ENCODE measurements around the gene CNTN1.
"Not testable (repeated sequence)": the region's sequence is repeated elsewhere in the genome, so short reads cannot be mapped to it uniquely, and the experiment has no call there.

CNTN1 gene

DNA sequence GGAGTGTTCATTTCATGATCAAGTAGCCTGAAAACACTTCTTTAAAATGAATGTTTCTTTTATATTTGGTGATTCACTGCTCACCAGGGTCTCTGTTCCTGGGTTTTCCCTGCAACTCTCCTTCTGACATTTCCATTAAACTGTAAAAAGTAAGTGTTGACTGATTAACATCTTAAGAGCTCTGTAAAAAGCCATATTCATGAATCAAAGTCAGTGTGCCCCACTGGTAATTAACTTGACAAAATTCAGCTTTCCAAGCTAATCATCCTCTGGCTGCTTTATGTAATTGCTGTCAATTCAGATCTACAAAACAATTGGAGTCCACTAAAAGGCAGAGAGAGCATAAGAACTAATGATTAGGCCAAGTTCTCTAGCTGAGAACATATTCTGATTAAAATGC is 41.6 kb downstream of the CNTN1 start:
- Histone ChIP-seq H3K27ac (ENCODE audit: low read length, poor library complexity, severe bottlenecking) (no peak overlapping the region), H2BK120ac (ENCODE audit: low read depth, low read length) (no peak overlapping the region), H3K23ac (ENCODE audit: low read length in 2 of 2) (no peak overlapping the region), H3K18ac (ENCODE audit: low read depth in 1 of 2, low read length in 2 of 2) (no peak overlapping the region), H3K14ac (ENCODE audit: low read length in 2 of 2) (no peak overlapping the region), H2BK12ac (ENCODE audit: low read length in 2 of 2) (no peak overlapping the region), H2AK5ac (ENCODE audit: low read length, severe bottlenecking) (no peak overlapping the region), H3K4me3 (ENCODE audit: insufficient read depth in 1 of 2, low read depth in 1 of 2, low read length in 2 of 2) (no peak overlapping the region), H3K36me3 (ENCODE audit: control insufficient read depth in 1 of 2, insufficient read depth in 2 of 2, low read depth in 1 of 2, low read length in 2 of 2) (no peaks in the 10 kb centered on the region), H3K79me1 (replicated peaks; ENCODE audit: low read length, poor library complexity, severe bottlenecking) (no peaks in the 10 kb centered on the region), H2BK15ac (ENCODE audit: low read depth, poor library complexity, severe bottlenecking) (no peak overlapping the region), H3K4ac (ENCODE audit: low read depth in 1 of 2, low read length in 2 of 2) (no peak overlapping the region), H4K8ac (ENCODE audit: low read length) (no peak overlapping the region), H2AFZ (ENCODE audit: low read depth, low read length) (no peak overlapping the region), H4K91ac (ENCODE audit: low read length) (no peak overlapping the region), H3K27me3 (ENCODE audit: control insufficient read depth in 1 of 2, insufficient read depth in 1 of 2, low read length in 2 of 2) (no peaks in the 10 kb centered on the region), H3K4me1 (ENCODE audit: control insufficient read depth, insufficient read depth, low read depth, low read length) (no peaks in the 10 kb centered on the region), H2BK5ac (ENCODE audit: low read depth, low read length, poor library complexity, severe bottlenecking) (no peak overlapping the region), H3K9ac (ENCODE audit: low read length) (no peak overlapping the region), H3K4me2 (ENCODE audit: low read length, poor library complexity, severe bottlenecking) (no peak overlapping the region), H3K9me3 (ENCODE audit: control insufficient read depth, low read length) (no peaks in the 10 kb centered on the region)
- DNase-seq, result no peak

DNA sequence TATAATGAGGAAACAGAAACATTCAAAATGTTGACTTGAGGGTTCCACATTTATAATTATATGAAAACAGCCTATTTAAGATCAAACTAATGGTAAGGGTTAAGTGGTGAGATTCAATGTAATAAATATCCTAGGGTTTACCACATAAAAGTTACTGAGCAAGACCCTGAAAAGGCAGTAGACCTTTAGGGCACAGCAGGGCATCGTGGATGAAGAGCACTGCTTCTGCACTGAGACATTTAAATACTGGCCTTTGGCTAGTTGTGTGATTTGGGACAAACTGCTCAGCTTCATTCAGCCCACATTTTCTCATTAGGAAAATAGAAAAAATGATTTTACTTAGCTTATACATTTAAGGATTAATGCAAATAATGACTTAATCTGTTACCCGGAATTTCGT is 42.0 kb downstream of the CNTN1 start:
- no peak overlapping the region for H3K4me2 ChIP-seq (ENCODE audit: low read length, poor library complexity, severe bottlenecking)
- H2BK15ac ChIP-seq (ENCODE audit: low read depth, poor library complexity, severe bottlenecking), result no peak overlapping the region
- 42% methylated on average over 1 of the region's 3 CpGs for WGBS
- H3K4me1 ChIP-seq (ENCODE audit: control insufficient read depth, insufficient read depth, low read depth, low read length), result no peaks in the 10 kb centered on the region
- H3K27me3 ChIP-seq (ENCODE audit: control insufficient read depth in 1 of 2, insufficient read depth in 1 of 2, low read length in 2 of 2), result no peaks in the 10 kb centered on the region
- no peak overlapping the region for H3K4me3 ChIP-seq (ENCODE audit: insufficient read depth in 1 of 2, low read depth in 1 of 2, low read length in 2 of 2)
- H2AFZ ChIP-seq (ENCODE audit: low read depth, low read length), result no peak overlapping the region
- no peak overlapping the region for H2BK5ac ChIP-seq (ENCODE audit: low read depth, low read length, poor library complexity, severe bottlenecking)
- H2BK120ac ChIP-seq (ENCODE audit: low read depth, low read length), result no peak overlapping the region
- H2BK12ac ChIP-seq (ENCODE audit: low read length in 2 of 2), result no peak overlapping the region
- no peak overlapping the region for H3K27ac ChIP-seq (ENCODE audit: low read length, poor library complexity, severe bottlenecking)
- no peaks in the 10 kb centered on the region for H3K36me3 ChIP-seq (ENCODE audit: control insufficient read depth in 1 of 2, insufficient read depth in 2 of 2, low read depth in 1 of 2, low read length in 2 of 2)
- H3K18ac ChIP-seq (ENCODE audit: low read depth in 1 of 2, low read length in 2 of 2), result no peak overlapping the region
- no peak overlapping the region for H4K91ac ChIP-seq (ENCODE audit: low read length)
- DNase-seq, result no peak
- no peak overlapping the region for H3K23ac ChIP-seq (ENCODE audit: low read length in 2 of 2)
- H3K4ac ChIP-seq (ENCODE audit: low read depth in 1 of 2, low read length in 2 of 2), result no peak overlapping the region
- no peak overlapping the region for H3K14ac ChIP-seq (ENCODE audit: low read length in 2 of 2)
- H3K9me3 ChIP-seq (ENCODE audit: control insufficient read depth, low read length), result no peaks in the 10 kb centered on the region
- no peaks in the 10 kb centered on the region for H3K79me1 ChIP-seq (replicated peaks; ENCODE audit: low read length, poor library complexity, severe bottlenecking)
- H3K9ac ChIP-seq (ENCODE audit: low read length), result no peak overlapping the region
- H4K8ac ChIP-seq (ENCODE audit: low read length), result no peak overlapping the region
- no peak overlapping the region for H2AK5ac ChIP-seq (ENCODE audit: low read length, severe bottlenecking)

DNA sequence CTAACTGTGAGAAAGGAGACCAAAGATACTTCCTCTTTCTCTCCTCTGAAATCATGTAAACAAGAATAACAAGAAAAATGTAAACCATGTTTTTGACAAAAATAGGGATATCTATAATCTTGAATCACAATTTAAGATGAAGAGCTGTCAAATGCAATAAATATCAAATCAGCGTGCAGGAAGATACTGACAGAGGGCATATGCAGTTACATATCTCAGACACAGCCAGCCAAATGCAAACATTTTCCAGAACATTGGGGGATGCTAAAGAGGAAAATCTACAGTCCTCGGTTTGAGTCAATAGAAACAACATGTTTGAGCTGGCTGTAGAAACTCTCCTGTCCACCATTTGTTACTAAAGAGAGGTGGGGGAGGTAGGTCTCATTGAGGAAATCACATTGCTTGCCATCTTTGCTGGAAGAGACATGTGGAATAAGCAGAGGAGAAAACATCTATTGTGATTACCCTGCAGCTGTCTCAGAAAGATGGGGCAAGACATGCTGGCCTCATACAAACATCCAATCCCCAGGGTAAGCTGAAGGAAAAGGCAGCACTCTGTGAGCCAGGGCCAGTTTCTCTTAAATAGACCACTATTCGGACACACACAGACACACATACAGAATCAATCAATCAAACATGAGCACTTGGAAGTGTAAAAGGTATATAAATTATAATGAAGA is 43.5 kb downstream of the CNTN1 start:
- H3K18ac ChIP-seq (ENCODE audit: low read depth in 1 of 2, low read length in 2 of 2), result no peak overlapping the region
- H4K91ac ChIP-seq (ENCODE audit: low read length), result no peak overlapping the region
- no peak overlapping the region for H2AFZ ChIP-seq (ENCODE audit: low read depth, low read length)
- no peak overlapping the region for H3K4me3 ChIP-seq (ENCODE audit: insufficient read depth in 1 of 2, low read depth in 1 of 2, low read length in 2 of 2)
- no peak overlapping the region for H2BK5ac ChIP-seq (ENCODE audit: low read depth, low read length, poor library complexity, severe bottlenecking)
- H3K4ac ChIP-seq (ENCODE audit: low read depth in 1 of 2, low read length in 2 of 2), result no peak overlapping the region
- H3K4me2 ChIP-seq (ENCODE audit: low read length, poor library complexity, severe bottlenecking), result no peak overlapping the region
- H3K36me3 ChIP-seq (ENCODE audit: control insufficient read depth in 1 of 2, insufficient read depth in 2 of 2, low read depth in 1 of 2, low read length in 2 of 2), result no peaks in the 10 kb centered on the region
- no peak overlapping the region for H2BK120ac ChIP-seq (ENCODE audit: low read depth, low read length)
- no peak overlapping the region for H2BK15ac ChIP-seq (ENCODE audit: low read depth, poor library complexity, severe bottlenecking)
- H4K8ac ChIP-seq (ENCODE audit: low read length), result no peak overlapping the region
- H3K23ac ChIP-seq (ENCODE audit: low read length in 2 of 2), result no peak overlapping the region
- no peak overlapping the region for H3K9ac ChIP-seq (ENCODE audit: low read length)
- no peaks in the 10 kb centered on the region for H3K4me1 ChIP-seq (ENCODE audit: control insufficient read depth, insufficient read depth, low read depth, low read length)
- H2BK12ac ChIP-seq (ENCODE audit: low read length in 2 of 2), result no peak overlapping the region
- H3K14ac ChIP-seq (ENCODE audit: low read length in 2 of 2), result no peak overlapping the region
- 50% methylated on average over 1 of the region's 3 CpGs for WGBS
- H3K27ac ChIP-seq (ENCODE audit: low read length, poor library complexity, severe bottlenecking), result no peak overlapping the region
- no peak for DNase-seq
- H3K79me1 ChIP-seq (replicated peaks; ENCODE audit: low read length, poor library complexity, severe bottlenecking), result no peaks in the 10 kb centered on the region
- H3K27me3 ChIP-seq (ENCODE audit: control insufficient read depth in 1 of 2, insufficient read depth in 1 of 2, low read length in 2 of 2), result no peaks in the 10 kb centered on the region
- no peak overlapping the region for H2AK5ac ChIP-seq (ENCODE audit: low read length, severe bottlenecking)
- no peaks in the 10 kb centered on the region for H3K9me3 ChIP-seq (ENCODE audit: control insufficient read depth, low read length)

DNA sequence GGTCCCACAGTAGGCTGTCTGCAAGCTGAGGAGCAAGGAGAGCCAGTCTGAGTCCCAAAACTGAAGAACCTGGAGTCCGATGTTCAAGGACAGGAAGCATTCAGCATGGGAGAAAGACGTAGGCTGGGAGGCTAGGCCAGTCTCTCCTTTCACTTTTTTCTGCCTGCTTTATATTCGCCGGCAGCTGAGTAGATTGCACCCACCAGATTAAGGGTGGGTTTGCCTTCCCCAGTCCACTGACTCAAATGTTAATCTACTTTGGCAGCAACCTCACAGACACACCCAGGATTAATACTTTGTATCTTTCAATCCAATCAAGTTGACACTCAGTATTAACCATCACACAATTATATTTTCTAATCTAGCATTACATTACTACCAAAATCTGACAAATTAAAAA is 45.2 kb downstream of the CNTN1 start:
- not testable (repeated sequence) for H2AFZ ChIP-seq (ENCODE audit: low read depth, low read length); H4K8ac ChIP-seq (ENCODE audit: low read length); H2BK120ac ChIP-seq (ENCODE audit: low read depth, low read length); H2BK15ac ChIP-seq (ENCODE audit: low read depth, poor library complexity, severe bottlenecking); H2AK5ac ChIP-seq (ENCODE audit: low read length, severe bottlenecking); H2BK5ac ChIP-seq (ENCODE audit: low read depth, low read length, poor library complexity, severe bottlenecking); H2BK12ac ChIP-seq (ENCODE audit: low read length in 2 of 2); H3K23ac ChIP-seq (ENCODE audit: low read length in 2 of 2); H3K9me3 ChIP-seq (ENCODE audit: control insufficient read depth, low read length); H3K9ac ChIP-seq (ENCODE audit: low read length); H3K4me3 ChIP-seq (ENCODE audit: insufficient read depth in 1 of 2, low read depth in 1 of 2, low read length in 2 of 2); H4K91ac ChIP-seq (ENCODE audit: low read length); H3K27ac ChIP-seq (ENCODE audit: low read length, poor library complexity, severe bottlenecking); H3K27me3 ChIP-seq (ENCODE audit: control insufficient read depth in 1 of 2, insufficient read depth in 1 of 2, low read length in 2 of 2); H3K18ac ChIP-seq (ENCODE audit: low read depth in 1 of 2, low read length in 2 of 2); H3K4me2 ChIP-seq (ENCODE audit: low read length, poor library complexity, severe bottlenecking); H3K4me1 ChIP-seq (ENCODE audit: control insufficient read depth, insufficient read depth, low read depth, low read length); H3K36me3 ChIP-seq (ENCODE audit: control insufficient read depth in 1 of 2, insufficient read depth in 2 of 2, low read depth in 1 of 2, low read length in 2 of 2); H3K14ac ChIP-seq (ENCODE audit: low read length in 2 of 2); H3K4ac ChIP-seq (ENCODE audit: low read depth in 1 of 2, low read length in 2 of 2); DNase-seq; H3K79me1 ChIP-seq (replicated peaks; ENCODE audit: low read length, poor library complexity, severe bottlenecking)
- 95% methylated on average over 4 of the region's 4 CpGs for WGBS

Data from mesenchymal stem cell (in vitro differentiated cells and primary cell).